Occipital lobe (tissue), 2 donors: ENCODE measurements around the gene VASN. TPM values are rescaled to one million over a fixed set of nuclear protein-coding genes. Genes with fewer than 3 reads are reported as not detected.
A peak's percentile ranks its signal among the peaks of the same experiment; 100 is the strongest.

Experiments
- DNase-seq: peaks from one replicate; lab custom pipeline; 2025; lab: John Stamatoyannopoulos, UW
- total RNA-seq: library from RNA; depleted of rRNA; stranded (reverse); fragments of >200 nt; gene quantifications from one replicate; pipeline ENCODE4 v1.2.3, GENCODE V29; 2014

VASN gene
- total RNA-seq, 1 donor from 2014 or later: 2.5 TPM

GRCh38 chr16:4370570-4371356 is 885 bp upstream of the VASN start:
- no peak for DNase-seq

GRCh38 chr16:4372001-4372577 is 441 bp downstream of the VASN start:
- DNase-seq: no peak

GRCh38 chr16:4372578-4373355 is 1.1 kb downstream of the VASN start:
- DNase-seq: no peak

GRCh38 chr16:4373356-4373908 is 1.8 kb downstream of the VASN start:
- no peak for DNase-seq

- peak; percentile 53 for DNase-seq
Observed at GRCh38 chr16:4373909-4374742, 2.5 kb downstream of the VASN start.

GRCh38 chr16:4375717-4376116 is 4.1 kb downstream of the VASN start:
- no peak for DNase-seq

- peak; percentile 58 for DNase-seq
Observed at GRCh38 chr16:4376126-4376892, 4.7 kb downstream of the VASN start.

- no peak for DNase-seq
Observed at GRCh38 chr16:4376893-4377572, 5.4 kb downstream of the VASN start.

- DNase-seq: no peak
Observed at GRCh38 chr16:4377573-4378154, 6.0 kb downstream of the VASN start.

- no peak for DNase-seq
Observed at GRCh38 chr16:4378161-4378666, 6.6 kb downstream of the VASN start.

- DNase-seq: no peak
Observed at GRCh38 chr16:4378999-4379690, 7.5 kb downstream of the VASN start.

- no peak for DNase-seq
Observed at GRCh38 chr16:4380119-4381063, 8.7 kb downstream of the VASN start.

GRCh38 chr16:4381072-4381934 is 9.7 kb downstream of the VASN start:
- no peak for DNase-seq

- no peak for DNase-seq
Observed at GRCh38 chr16:4381935-4382794, 10.5 kb downstream of the VASN start.

GRCh38 chr16:4382795-4383357 is 11.2 kb downstream of the VASN start:
- DNase-seq: no peak
